IPS DF 19.7 (cell line): Measurements from ENCODE around the gene MBTPS2.

Source experiments
- DNase-seq: peaks from one replicate; pipeline ENCODE4 v3.0.0-alpha.2; 2013; ENCODE audit warnings: low read depth, low spot score

The MBTPS2 gene

GRCh38 chrX:21934414-21934813 lies 95.0 kb downstream of the MBTPS2 start:
- DNase-seq, result no peak
